Activated CD8-positive, alpha-beta memory T cell treated with anti-CD3 and anti-CD28 coated beads, Interleukin-2, amount 50 U/mL, for 48 hours (primary cell): ENCODE measurements around the gene SLC66A2.
A peak's percentile ranks its signal among the peaks of the same experiment; 100 is the strongest.

Source experiments
- DNase-seq: peaks from one replicate; pipeline ENCODE4 v3.0.0-alpha.2; 2020

The SLC66A2 gene

DNA sequence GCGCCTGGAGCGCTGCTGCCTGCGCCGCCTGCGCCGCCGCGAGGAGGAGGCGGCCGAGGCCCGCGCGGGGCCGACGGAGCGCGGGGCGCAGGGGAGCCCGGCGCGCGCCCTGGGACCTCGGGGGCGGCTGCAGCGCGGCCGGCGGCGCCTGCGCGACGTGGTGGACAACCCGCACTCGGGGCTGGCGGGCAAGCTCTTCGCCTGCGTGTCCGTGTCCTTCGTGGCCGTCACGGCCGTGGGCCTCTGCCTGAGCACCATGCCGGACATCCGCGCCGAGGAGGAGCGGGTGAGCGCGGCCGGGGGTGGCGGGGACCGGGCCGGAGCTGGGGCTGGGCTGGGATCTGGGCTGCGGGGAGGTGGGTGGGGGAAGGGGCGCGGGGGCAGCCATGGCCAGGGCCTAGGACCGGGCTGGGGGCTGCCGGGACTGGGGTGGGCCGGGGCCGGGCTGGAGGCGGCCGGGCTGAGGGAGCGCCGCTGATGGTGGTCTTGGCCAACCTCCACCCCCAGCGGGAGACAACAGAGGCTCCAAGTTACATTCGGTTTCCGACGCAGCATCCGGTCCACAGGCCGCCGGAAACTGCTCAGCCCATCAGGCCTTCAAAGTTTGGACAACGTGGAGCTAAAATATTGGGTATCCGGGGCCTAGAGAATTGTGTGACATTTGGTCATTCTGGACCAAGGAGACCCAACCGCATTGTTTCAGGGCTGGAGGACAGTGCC, 87.3 kb downstream of the SLC66A2 start:
- DNase-seq = peak; percentile 23

DNA sequence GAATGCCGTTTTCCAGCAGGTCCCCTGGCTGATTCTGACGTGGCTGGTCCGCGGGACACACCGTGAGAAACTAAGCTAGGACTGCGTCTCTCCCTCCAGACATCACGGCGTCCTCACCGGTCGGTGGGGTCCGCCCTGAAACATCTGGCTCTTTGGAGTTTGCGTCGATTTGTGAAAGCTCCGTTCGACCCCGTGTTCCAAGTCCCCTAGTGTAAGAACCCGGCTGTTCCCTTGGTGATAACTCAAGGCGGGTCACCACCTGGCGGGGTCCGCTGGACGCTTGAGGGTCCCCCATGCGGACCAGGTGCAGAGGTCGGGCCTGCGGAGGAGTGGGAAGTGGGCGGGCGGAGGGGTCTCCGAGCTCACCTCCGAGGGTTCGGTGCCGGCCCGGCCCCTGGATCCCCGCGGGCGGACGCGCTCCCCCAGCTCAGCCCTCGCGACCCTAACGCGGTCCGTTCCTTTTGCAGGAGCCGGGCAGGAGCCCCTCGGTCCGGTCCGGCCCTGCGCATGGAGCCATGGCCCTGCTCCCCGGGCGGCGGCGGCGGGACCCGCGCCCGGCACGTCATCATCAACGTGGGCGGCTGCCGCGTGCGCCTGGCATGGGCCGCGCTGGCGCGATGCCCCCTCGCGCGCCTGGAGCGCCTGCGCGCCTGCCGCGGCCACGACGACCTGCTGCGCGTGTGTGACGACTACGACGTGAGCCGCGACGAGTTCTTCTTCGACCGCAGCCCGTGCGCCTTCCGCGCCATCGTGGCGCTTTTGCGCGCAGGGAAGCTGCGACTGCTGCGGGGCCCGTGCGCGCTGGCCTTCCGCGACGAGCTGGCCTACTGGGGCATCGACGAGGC, 88.1 kb downstream of the SLC66A2 start:
- peak; percentile 3 for DNase-seq

DNA sequence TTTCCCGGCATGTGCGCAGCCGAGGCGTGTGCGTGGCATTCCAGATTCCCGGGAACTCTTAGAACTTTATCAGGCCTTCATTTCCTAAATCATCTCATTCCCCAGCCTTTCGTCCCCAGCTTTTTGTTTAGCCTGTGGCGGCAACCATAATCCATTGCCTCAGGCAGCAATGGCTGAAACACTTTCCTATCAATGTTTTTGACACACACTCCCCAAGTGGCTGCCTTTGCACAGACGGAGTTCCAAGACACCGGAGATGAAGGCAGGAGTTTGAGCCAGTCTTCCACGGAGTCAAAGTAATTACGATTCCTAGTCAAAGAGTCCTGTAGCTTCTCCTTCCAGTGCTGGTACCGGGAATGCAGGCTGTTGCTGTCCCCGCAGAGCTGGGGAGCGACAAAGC, 88.9 kb downstream of the SLC66A2 start:
- no peak for DNase-seq

DNA sequence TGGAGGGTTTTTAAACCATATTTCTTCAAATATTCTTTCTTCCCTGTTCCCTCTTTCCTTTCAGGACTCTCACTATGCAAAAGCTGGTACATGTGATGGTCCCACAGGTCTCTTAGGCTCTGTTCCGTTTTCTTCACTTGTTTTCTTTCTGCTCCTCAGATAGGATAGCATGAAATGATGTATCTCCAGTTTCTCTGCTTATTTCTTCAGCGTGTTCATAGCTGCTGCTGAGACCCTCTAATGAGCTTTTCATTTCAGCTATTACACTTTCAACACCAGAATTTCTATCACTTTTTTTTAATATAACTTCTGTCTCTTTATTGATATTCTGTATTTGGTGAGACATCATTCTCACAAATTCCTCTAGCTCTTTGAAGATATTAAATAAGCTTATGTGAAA, 89.8 kb downstream of the SLC66A2 start:
- DNase-seq = no peak

DNA sequence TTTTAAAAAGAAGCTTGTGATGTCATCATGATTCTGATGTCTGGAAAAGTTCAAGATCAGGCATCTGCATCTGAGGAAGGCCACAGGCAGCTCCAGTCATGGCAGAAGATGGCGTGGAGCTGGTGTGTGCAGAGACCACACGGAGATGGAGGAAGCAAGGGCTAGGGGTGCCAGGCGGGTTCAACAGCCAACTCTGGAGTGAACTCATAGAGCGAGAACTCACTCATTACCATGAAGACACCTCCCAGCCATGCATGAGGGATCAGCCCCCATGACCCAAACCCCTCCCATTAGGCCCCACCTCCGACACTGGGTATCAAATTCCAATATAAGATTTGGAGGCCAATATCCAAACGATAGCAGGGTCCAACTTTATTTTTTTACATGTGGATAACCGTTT, 92.1 kb downstream of the SLC66A2 start:
- no peak for DNase-seq

DNA sequence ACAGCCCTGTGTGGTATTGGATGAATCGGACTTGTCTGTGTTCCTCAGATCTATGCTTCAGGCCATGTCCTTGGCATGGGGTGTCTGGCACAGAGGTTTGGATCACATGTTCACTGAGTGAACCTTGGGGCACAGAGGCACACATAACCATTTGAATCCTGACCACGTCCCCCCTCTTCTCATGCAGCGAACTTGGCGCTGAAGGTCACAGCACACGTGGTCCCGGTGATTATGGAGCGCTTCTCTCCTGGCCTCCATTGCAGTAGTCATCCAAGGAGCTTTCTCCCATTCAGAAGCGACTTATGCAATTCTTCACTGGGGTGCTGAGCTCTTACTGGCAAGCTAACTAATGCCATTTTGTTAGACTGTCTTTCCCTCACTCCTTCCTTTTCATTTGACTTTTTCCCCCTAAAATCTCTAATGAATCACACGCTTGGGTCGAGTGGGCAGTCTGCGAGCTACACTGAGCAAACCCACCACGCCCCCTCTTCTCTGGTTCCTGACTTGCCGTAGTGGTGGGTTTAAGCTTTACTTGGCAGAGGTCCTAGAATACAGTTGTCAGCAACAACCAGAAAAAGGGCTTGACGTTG, 94.3 kb downstream of the SLC66A2 start:
- no peak for DNase-seq

DNA sequence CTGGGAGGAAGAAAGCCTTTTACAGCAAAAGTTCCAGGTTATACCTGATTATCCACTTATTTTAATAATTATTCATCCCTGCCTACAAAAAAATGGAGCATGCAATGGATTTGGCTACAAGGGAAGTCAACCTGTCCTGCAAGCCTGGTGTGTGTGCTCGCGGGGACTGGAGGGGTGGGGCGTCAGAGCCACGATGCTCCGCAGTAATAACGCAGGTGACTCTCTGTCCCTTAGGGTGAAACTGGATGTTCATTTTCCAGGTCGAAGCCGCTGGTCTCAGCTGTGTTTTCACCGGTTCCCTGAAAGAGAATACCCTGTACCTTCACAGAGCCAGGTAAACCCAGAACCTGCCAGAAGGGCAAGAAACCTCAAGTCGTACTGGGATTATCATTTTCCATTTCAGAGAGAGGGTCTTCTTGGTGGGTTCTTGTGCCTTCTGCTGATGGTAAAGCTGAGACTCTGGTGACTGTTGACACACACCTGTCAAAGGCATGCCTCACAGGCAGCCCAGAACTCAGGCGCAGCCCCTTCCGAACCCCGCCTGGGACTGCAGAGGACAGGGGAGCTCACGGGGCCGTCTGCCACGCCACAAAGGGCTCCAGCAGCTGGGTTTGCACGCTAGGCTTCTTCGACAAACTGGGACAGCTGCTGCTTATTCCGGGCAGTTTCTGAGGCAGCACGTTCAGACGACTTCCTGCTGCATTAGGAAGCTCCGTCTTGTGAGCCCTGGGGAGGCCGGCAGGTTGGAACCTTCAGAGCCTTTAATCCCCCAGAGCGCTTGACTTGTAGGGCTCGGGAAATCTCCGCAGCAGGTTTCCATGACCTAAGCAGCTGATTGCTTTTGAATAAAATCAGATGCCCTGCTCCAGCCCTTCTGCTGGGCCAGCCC, 95.1 kb downstream of the SLC66A2 start:
- peak; percentile 51 for DNase-seq

DNA sequence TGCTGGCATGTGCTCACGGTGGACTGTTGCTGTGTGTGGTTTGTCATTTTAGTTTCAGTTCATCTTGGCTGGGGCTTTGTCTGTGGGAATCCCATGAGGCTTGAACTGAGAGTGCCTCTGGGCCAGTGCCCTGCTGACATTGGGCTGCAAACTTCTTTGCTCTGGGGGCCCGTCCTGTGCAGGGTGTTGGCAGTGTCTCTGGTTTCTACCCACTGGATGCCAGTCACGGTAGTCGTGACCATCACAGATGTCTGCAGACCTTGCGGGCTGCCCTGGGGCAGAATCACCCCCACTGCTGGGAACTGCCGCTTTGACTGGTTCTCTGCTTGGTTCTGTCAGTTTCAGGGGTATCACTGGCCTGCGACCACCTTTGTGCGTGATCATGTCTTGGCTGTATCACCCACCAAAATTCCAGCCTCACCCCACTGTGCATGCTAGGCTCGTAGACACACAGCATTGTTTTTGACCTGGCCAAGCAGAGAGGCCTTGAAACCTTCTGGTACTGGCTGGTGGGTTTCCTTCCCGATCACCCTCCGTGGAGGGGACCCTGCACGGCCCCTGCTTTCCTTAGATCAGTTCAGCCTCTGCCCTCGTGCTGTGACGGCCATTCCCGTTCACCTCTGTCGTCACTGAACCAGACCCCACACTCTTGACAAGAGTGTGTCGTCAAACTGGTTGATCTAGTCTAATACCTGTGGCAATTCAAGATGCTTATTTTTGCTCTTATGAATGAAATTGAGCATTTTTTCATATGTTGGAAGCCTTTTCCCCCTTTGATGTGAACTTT, 96.1 kb downstream of the SLC66A2 start:
- peak; percentile 35 for DNase-seq

DNA sequence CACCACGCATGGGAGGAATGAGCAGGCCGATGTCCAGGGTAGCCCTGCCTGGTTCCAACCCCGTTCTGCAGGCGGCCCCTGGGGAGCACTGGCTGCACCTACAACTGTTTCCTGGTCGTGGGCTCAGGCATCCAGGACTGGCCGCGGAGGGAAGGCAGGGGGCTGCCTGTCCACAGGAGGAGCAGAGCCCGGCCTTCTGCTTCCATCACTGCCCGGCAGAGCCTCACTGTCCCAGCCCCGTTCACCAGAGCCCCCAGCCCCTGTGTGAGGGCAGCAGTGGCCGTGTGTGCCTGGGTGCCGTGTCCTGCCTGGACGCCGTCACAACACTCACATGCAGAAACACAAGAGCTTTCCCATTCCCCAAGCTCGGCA, 97.5 kb downstream of the SLC66A2 start:
- DNase-seq = peak; percentile 32

DNA sequence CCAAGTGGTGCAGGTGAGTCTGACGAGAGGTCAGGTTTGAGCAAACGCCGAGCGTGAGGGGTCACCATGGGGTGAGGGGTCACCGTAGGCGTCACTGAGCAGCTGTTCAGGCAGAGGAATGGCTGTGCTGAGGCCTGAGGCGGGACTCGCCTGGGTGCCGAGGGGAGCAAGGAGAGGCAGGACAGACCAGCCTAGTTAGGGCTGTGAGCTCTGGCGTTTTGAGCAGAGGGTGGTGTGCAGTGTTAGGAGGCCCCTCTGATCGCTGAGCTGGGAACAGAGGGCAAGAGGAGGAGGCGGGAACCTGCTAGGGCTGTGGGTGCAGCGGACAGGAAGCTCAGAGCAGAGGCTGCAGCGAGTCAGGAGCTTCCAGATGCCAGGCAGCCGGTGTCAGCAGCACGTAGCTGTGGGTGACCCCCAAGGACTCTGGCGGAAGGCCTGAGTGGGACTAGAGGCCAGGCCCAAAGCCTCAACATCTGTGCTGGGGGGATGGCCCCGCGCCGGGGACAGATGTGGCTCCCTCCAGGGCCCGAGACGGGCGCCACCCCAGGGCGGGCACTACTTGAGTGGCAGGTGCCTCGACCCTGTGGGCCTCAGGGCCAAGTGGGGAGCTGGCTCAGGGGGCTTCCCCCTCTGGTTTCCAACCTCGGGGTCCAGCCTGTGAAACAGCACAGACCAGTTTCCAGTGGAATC, 98.0 kb downstream of the SLC66A2 start:
- peak; percentile 44 for DNase-seq

DNA sequence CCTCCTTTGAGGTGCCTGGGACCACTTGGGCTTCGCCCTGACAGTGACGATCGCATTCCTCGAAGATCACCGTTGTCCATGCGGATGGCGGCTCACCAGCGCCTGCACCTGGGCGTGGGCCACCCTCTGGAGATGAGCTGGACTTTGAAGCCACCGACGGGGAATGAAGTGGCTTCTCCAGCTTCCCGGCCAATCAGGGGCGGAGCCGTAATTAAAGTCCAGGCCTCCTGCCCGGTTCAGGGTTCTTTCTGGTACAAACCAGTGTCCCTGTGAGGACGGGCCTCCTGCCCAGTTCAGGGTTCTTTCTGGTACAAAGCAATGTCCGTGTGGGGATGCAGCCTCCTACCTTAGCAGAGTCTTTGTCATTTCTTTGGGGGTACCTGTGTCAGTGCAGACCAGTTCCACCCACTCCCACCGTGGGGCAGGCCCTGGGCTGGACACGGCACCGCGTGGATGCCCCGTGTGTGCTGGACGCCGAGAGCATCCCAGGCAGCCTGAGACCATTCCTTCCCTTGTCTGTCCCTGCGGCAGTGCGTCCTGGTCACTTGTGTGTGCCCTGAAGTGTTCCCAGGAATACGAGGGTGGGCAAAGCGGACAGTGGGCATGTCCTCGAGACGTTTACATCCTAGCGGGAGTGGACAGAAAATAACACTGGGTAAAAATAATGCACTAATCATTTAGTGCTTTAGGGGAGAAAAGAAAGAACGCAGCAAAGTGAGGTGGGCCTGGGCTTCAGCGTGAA, 98.7 kb downstream of the SLC66A2 start:
- DNase-seq = peak; percentile 28
